Right cardiac atrium (tissue), 5 donors: ENCODE results near the gene GREM2. TPM values are rescaled to one million over a fixed set of nuclear protein-coding genes. Genes with fewer than 3 reads are reported as not detected.
A peak's percentile ranks its signal among the peaks of the same experiment; 100 is the strongest.

Source experiments
- ATAC-seq, 2 donors: fragments of 200-7000 bp; cut with Tn5 transposase; one replicate each; pipeline versions ENCODE4 v1.8.0 to v1.9.1; 2020; ENCODE audit warnings: moderate library complexity in 2 of 2, mild to moderate bottlenecking in 1 of 2
- DNase-seq, 3 donors: peaks; one replicate each; pipeline ENCODE4 v3.0.0-alpha.2; 2020
- H3K27ac ChIP-seq: one replicate; pipeline ENCODE4 v1.5.1; 2013; ENCODE audit warnings: mild to moderate bottlenecking, low read length, control low read depth, moderate library complexity
- H3K27me3 ChIP-seq: one replicate; pipeline ENCODE4 v1.6.1; 2013; ENCODE audit not compliant: control insufficient read depth, insufficient read depth
- H3K4me1 ChIP-seq: one replicate; pipeline ENCODE4 v1.6.1; 2013; ENCODE audit warnings: low read length; ENCODE audit not compliant: control insufficient read depth, insufficient read depth
- H3K4me3 ChIP-seq: one replicate; pipeline ENCODE4 v1.5.1; 2013; ENCODE audit warnings: low read length, control low read depth
- H3K9me3 ChIP-seq: one replicate; pipeline ENCODE4 v1.6.1; 2013; ENCODE audit warnings: low read length; ENCODE audit not compliant: control insufficient read depth
- WGBS: extraction: QIAGEN DNeasy Blood & Tissue Kit; methylation state at CpG from one replicate; pipeline ENCODE4 v1.1.7; 2013; 5-methylcytosine and 5-hydroxymethylcytosine counted together
- intact Hi-C, 4 donors: fragments of 100-400 bp; cut with DNase I; formaldehyde crosslinking; loops; one replicate each; pipeline versions ENCODE4 v1.11.0 to v1.14.0; 2022 to 2023
- polyA plus RNA-seq: library from polyadenylated mRNA; stranded (reverse); fragments of 200-250 nt; gene quantifications from one replicate; pipeline ENCODE4 v1.2.3, GENCODE V29; 2013
- total RNA-seq, 4 donors: library from RNA; stranded (reverse); fragmentation: NEBNext Ultra II Directional; extraction: Animal tissue kit (Norgen Biotek cat#: 25700); gene quantifications; one replicate each; pipeline ENCODE4 v1.2.1, GENCODE V29; 2021
- donor health status: healthy with polysubstance abuse.
- donor health status: DM: no; HTN: yes; CAD: no.
- donor health status: DM: no; HTN: no; CAD: no.
- donor health status: DM: no; HTN: yes; CAD: no; lungs with severe emphysema.
- donor health status: DM: yes; HTN: yes; CAD: no.

The GREM2 gene
- total and polyA plus RNA-seq, 5 donors = 0.09 to 0.23 TPM; not detected in 3

DNA sequence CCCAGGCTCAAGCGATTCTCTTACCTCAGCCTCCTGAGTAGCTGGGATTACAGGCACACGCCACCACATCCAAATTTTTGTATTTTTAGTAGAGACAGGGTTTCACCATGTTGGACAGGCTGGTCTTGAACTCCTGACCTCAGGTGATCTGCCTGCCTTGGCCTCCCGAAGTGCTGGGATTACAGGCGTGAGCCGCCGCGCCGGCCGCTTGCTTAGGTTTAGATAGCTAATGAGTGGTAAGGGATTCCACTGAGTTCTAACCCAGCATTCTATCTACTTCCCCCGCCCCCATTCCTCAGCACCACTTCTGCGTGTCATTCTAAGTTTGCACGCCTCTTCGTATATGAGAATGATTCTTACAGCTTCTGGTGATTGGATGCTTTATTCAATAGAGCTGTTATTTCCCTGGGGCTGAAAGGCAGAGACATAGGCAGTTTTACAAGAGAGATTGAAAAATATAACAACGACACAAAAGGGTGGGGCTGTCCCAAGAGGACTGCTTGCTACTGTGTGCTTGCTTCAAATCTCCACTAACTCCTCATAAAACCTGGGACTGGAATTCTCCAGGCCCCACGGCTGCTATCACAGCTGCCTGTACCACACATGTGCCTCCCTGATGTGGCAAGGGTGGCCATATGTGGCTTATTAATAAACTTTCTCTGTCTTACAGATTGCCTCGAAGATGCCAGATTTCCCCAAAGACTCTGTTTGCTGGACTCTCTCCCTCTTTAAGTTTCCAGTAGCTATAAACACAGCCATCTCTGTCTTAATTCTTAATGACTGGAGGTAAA, 23.7 kb upstream of the GREM2 start:
- 87% methylated on average over 16 of the region's 16 CpGs for WGBS
- ATAC-seq = no peak
- Histone ChIP-seq H3K4me3 (no peak overlapping the region), H3K4me1 (no peaks in the 10 kb centered on the region), H3K9me3 (no peaks in the 10 kb centered on the region), H3K27me3 (no peaks in the 10 kb centered on the region), H3K27ac (no peak overlapping the region)
- intact Hi-C loops = no loop called here
- no peak for DNase-seq

DNA sequence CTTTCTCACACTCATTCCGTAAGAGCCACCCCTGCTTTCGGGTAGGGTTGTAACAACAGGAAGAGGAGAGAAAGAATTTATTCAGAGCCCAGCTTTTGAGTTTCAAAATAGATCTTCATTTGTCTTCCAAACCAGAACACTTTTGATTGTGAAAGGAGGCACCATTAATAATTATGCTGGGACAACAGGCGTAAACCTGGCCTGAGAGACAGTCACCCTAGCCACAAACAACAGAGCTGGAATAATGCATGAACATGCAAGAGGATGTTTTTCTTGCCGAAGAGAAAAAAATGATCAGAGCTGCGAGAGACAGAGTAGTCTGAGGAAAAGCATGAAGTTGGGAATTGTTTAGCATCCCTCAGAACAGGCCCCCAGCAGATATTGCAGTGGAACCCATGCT, 18.5 kb upstream of the GREM2 start:
- Histone ChIP-seq H3K27ac (no peak overlapping the region), H3K4me3 (no peak overlapping the region), H3K27me3 (no peaks in the 10 kb centered on the region), H3K9me3 (no peaks in the 10 kb centered on the region), H3K4me1 (no peaks in the 10 kb centered on the region)
- DNase-seq (no peak), ATAC-seq (no peak)
- intact Hi-C loops = no loop called here
- 67% methylated on average over 5 of the region's 5 CpGs for WGBS

DNA sequence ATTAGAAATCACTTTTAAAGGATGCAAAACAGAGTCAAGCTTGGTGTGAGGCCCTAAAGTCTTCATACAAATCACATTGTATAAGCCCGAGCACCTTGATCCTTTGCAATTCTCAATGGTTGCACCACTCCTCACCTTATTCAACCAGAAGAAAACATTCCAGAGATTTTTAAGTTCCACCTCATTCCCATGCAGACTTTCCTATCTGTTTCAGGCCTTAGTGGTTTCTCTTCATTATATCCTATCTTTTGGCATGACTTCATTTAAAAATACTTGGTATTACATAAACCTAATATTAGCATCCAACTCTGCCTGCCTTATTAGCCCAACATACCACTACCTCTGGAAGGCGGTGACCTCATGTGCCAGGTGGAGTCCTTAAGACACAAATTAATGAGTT, 9.3 kb upstream of the GREM2 start:
- no peaks in the 10 kb centered on the region for H3K4me1 ChIP-seq
- no peak overlapping the region for H3K4me3 ChIP-seq
- H3K27me3 ChIP-seq = peaks cover 2% of the 10 kb centered on the region
- no peak overlapping the region for H3K27ac ChIP-seq
- DNase-seq (no peak), ATAC-seq (no peak)
- no peaks in the 10 kb centered on the region for H3K9me3 ChIP-seq
- intact Hi-C loops = no loop called here
- WGBS = 87% methylated on average over 2 of the region's 2 CpGs

DNA sequence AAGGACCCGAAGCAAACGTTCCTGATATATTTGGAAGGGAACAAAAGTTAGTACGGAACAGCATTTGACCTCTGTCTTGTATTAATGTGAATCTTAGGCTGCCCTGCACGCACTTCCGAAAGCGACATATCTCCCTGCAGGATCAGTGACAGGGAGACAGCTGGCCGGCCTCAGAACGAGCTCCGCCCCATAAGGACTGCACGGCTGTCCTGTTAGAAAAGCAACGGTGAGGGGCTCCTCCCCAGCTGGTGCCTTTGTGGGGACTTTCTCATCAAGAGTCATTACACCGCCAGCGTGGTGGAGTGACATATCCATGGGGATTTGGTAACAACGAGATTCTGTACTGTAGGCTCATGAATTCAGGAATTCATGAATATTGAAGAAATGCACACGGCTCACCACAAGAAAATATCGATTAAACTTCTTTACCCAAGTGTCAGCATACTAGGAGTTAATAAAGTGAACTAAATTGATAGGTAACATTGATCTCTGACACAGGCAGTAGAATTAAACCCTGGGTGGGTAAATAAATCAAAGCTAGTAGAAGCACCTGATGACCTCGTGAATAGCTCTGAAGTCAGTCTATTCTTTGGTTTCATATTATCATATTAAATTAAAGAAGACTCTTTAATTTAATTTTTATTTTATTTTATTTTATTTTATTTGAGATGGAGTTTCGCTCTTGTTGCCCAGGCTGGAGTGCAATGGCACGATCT, 8.1 kb upstream of the GREM2 start:
- Histone ChIP-seq H3K9me3 (no peaks in the 10 kb centered on the region), H3K27me3 (peaks cover 2% of the 10 kb centered on the region), H3K27ac (no peak overlapping the region), H3K4me3 (no peak overlapping the region), H3K4me1 (no peaks in the 10 kb centered on the region)
- DNase-seq = no peak
- no peak for ATAC-seq
- WGBS = 46% methylated on average over 19 of the region's 19 CpGs
- intact Hi-C loops = no loop called here

DNA sequence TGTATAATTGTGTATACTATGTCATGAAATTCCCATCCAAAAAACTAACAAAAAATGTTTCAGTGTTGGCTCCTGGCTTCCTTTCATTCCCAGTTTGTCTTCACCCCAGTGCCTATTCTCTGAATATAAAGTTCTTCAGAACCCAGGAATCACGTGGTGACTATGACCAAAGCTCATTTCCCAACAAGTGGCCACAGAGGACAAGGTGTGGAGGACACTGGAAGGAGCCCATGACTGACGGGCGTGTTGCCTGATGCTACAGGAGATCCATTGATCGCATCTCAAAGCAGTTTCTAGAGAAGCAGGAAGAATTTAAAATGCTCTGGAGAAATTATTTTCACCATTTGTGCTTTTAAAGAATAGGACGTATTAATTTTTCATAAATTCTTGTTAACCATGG, 7.4 kb upstream of the GREM2 start:
- ATAC-seq (no peak), DNase-seq (no peak)
- H3K27me3 ChIP-seq = peaks cover 2% of the 10 kb centered on the region
- intact Hi-C loops = no loop called here
- no peaks in the 10 kb centered on the region for H3K4me1 ChIP-seq
- no peak overlapping the region for H3K27ac ChIP-seq
- H3K9me3 ChIP-seq = no peaks in the 10 kb centered on the region
- 70% methylated on average over 5 of the region's 5 CpGs for WGBS
- no peak overlapping the region for H3K4me3 ChIP-seq

DNA sequence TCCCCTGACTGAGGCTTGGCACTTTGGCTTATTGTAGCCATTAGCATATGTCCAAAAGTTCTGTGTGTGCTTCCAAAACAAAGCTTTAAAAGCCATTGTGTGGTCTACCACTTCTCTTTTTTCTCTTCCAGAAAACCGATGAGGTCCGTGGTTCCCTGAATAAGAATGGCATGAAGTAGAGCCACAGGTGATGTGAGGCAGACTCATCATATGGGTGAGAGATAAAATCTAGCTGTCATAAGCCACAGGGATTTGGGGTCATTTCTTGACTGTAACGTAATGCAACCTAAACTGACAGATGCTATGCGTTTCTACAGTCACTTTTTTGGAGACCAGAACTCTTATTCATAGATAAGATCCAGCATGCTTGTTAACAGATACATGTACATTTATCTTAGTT, 7.0 kb upstream of the GREM2 start:
- DNase-seq = no peak
- no peak for ATAC-seq
- Histone ChIP-seq H3K27me3 (peaks cover 2% of the 10 kb centered on the region), H3K9me3 (no peaks in the 10 kb centered on the region), H3K4me1 (no peaks in the 10 kb centered on the region), H3K27ac (no peak overlapping the region), H3K4me3 (no peak overlapping the region)
- intact Hi-C loops = no loop called here
- 57% methylated on average over 4 of the region's 4 CpGs for WGBS

DNA sequence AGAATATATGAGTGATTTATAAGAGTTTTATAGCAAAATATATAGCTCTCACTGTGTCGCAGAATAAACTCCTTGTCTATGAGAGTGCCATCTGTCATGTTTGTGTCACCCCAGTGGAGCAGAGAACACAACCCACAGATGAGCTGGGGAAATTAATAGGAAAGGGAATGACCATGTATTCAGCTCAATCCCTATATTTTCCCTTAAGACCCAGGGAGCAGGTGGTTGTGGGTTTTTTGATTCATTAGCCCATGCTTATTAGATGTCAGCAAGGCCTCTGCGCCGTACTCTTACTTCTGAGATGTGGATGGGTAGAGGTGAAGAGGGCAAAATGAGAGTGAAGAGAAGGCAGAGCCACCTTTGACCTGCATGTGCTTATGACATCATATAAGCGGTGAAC, 4.1 kb upstream of the GREM2 start:
- no peaks in the 10 kb centered on the region for H3K4me1 ChIP-seq
- WGBS = 86% methylated on average over 4 of the region's 4 CpGs
- intact Hi-C loops = no loop called here
- no peaks in the 10 kb centered on the region for H3K9me3 ChIP-seq
- H3K27ac ChIP-seq = no peak overlapping the region
- DNase-seq (no peak), ATAC-seq (no peak)
- H3K27me3 ChIP-seq = peaks cover 5% of the 10 kb centered on the region
- H3K4me3 ChIP-seq = no peak overlapping the region

DNA sequence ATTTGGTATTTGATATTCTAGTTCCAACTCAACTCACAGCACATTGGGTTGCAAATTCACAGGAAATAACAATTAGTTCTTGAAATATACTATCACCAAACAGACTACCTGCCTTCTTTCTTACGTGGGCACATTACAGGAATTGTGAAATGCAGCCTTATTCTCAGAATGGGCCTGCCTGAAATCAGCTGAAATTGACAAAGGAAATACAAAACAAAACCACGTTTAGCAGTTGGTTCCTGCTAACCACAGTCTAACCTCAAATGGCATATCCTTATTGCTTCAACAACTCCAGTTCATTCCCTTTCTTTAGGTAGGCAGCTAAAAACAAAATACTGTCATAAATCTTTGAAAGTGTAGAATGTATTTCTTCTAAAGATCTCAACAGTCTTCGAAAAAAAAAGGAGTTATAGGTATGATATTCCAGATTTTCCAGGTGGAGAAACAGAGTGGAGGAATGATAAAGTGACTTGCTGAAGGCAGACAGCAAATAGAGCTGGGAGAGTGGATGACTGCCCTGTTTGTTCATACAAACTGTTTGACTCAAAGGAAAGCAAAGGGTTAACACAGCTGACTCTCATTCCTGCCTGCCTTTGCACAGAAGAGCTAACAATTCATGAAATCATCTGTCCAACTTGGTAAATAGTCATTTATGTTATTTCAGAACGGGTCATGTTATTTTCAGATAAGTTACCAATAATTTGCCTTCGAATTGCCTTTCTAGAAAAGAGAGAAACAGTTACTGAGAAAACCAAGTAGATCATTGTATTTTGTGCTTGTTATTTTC, 1.6 kb upstream of the GREM2 start:
- H3K4me1 ChIP-seq = no peaks in the 10 kb centered on the region
- no peak for DNase-seq
- H3K9me3 ChIP-seq = no peaks in the 10 kb centered on the region
- 40% methylated on average over 5 of the region's 5 CpGs for WGBS
- no peak overlapping the region for H3K27ac ChIP-seq
- H3K27me3 ChIP-seq = peaks cover 5% of the 10 kb centered on the region
- intact Hi-C loops = no loop called here
- no peak for ATAC-seq
- no peak overlapping the region for H3K4me3 ChIP-seq

DNA sequence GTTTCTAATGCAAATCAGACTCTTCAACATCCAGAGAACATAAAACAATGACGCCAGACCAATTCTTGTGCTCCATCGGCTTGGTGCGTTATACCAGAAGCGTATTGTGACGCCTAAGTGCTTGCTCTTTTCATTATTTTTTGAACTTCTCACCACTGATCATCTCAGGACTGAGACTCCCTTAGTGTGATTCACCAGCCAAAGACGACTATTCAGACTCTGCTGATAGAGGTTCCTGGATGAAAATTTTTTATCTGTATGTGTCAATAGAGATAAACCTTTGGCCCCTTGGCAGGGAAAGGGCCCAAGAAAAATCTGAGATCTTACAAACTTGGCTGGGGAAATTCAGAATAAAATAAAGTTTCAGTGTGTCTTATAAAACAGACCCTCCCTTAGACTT, 856 bp upstream of the GREM2 start:
- intact Hi-C loops = no loop called here
- Histone ChIP-seq H3K27me3 (peaks cover 5% of the 10 kb centered on the region), H3K9me3 (no peaks in the 10 kb centered on the region), H3K4me1 (no peaks in the 10 kb centered on the region), H3K4me3 (no peak overlapping the region), H3K27ac (no peak overlapping the region)
- no peak for ATAC-seq
- no peak for DNase-seq
- 41% methylated on average over 6 of the region's 6 CpGs for WGBS

DNA sequence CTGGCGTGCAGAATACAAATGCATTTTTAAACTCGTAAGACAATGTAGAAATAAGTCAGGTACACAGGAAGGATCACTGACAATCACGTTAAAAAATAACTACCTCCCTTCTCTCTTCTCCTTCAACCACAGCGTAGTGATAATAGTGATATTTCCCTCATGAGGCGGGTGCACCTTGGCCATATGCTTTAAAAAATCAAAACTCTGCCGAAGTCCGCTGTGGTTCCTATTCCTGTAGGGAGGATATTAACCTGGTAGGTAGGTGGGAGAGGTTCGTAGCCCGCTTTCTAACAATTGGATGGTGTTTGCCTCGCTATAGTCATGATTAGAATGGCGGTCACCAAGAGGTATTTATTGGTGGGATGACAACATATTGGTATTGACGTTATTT, 732 bp downstream of the GREM2 start:
- DNase-seq (no peak), ATAC-seq (no peak)
- no peaks in the 10 kb centered on the region for H3K9me3 ChIP-seq
- H3K27ac ChIP-seq = no peak overlapping the region
- peaks cover 5% of the 10 kb centered on the region for H3K27me3 ChIP-seq
- no peaks in the 10 kb centered on the region for H3K4me1 ChIP-seq
- H3K4me3 ChIP-seq = peak overlapping the region; percentile 62
- WGBS = 23% methylated on average over 12 of the region's 12 CpGs
- intact Hi-C loops = no loop called here

DNA sequence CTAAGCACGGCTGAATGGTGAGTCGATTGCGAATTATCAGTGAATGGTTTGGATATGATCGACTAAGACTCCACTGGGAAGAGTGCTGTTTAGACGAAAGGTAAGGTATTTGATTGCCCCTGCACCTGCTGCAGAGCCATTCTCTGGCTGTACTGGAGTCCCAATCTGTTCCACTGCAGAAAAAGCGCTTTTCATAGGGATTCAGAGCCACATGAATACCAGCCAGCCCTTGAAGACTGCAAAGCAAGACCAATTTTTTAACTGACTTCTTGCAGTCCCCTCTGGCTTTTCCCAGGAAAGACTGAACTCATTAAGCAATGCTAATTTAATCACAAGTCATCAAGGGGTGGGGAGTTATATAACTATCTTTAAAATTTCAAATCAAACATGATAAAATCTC, 1.3 kb downstream of the GREM2 start:
- WGBS = 52% methylated on average over 6 of the region's 6 CpGs

More for the DNA sequence above, 1.3 kb downstream of the GREM2 start:
- Histone ChIP-seq H3K27ac (no peak overlapping the region), H3K9me3 (no peaks in the 10 kb centered on the region), H3K4me3 (no peak overlapping the region), H3K4me1 (no peaks in the 10 kb centered on the region), H3K27me3 (peaks cover 5% of the 10 kb centered on the region)
- DNase-seq = no peak
- ATAC-seq = no peak
- intact Hi-C loops = no loop called here
